PC-3 (cell line): ENCODE data around the gene NLE1. TPM values are rescaled to one million over a fixed set of nuclear protein-coding genes. Genes with fewer than 3 reads are reported as not detected.

ENCODE experiments used
- ATAC-seq: fragments of 200-7000 bp; cut with Tn5 transposase; 2 replicates; pipeline ENCODE4 v1.9.1; 2020; ENCODE audit warnings: mild to moderate bottlenecking, moderate library complexity
- BruUV-seq: library from RNA; stranded (reverse); fragments of 400-500 nt; replicated peaks from 2 replicates; lab custom pipeline; 2021; lab: Mats Ljungman, UMichigan
- CTCF ChIA-PET: fragments of 300-600 bp; sonication (Branson Sonifier 250); formaldehyde crosslinking; loops from one replicate; lab custom pipeline; 2022; ENCODE audit warnings: antibody characterized with exemption; lab: Charles Lee
- POLR2A ChIA-PET: fragments of 300-600 bp; sonication (Branson Sonifier 250); formaldehyde crosslinking; loops from one replicate; lab custom pipeline; 2022; ENCODE audit warnings: antibody characterized with exemption; ENCODE audit not compliant: unreplicated experiment; lab: Charles Lee
- DNase-seq: peaks from one replicate; pipeline ENCODE4 v3.0.0-alpha.2; 2015
- H2AFZ ChIP-seq: fragments of 300-600 bp; sonication (generic); 2 replicates; pipeline ENCODE4 v1.6.0; 2016; ENCODE audit warnings: antibody characterized with exemption, low read length
- H3F3A ChIP-seq: fragments of 300-600 bp; sonication (generic); one replicate; pipeline ENCODE4 v1.6.0; 2017; ENCODE audit warnings: antibody characterized with exemption, low read length, control low read depth, mild to moderate bottlenecking; ENCODE audit not compliant: unreplicated experiment
- H3K27ac ChIP-seq: fragments of 300-600 bp; sonication (generic); 2 replicates; pipeline ENCODE4 v1.5.1; 2016; ENCODE audit warnings: mild to moderate bottlenecking, low read length
- H3K27me3 ChIP-seq: fragments of 300-600 bp; sonication (generic); 2 replicates; pipeline ENCODE4 v1.6.1; 2016; ENCODE audit warnings: low read length, mixed read lengths
- H3K36me3 ChIP-seq: fragments of 300-600 bp; sonication (generic); 2 replicates; pipeline ENCODE4 v1.6.1; 2016; ENCODE audit warnings: low read depth, mixed run types, low read length, mixed read lengths
- H3K4me1 ChIP-seq: fragments of 300-600 bp; sonication (generic); 2 replicates; pipeline ENCODE4 v1.5.1; 2016; ENCODE audit warnings: low read length; ENCODE audit not compliant: insufficient read depth
- H3K4me2 ChIP-seq: fragments of 300-600 bp; sonication (generic); 2 replicates; pipeline ENCODE4 v1.6.0; 2016; ENCODE audit warnings: low read length
- H3K4me3 ChIP-seq: fragments of 300-600 bp; sonication (generic); 2 replicates; pipeline ENCODE4 v1.5.1; 2016; ENCODE audit warnings: mild to moderate bottlenecking, low read length, mixed read lengths
- H3K79me2 ChIP-seq: fragments of 300-600 bp; sonication (generic); 2 replicates; pipeline ENCODE4 v1.6.1; 2017; ENCODE audit warnings: low read length, mixed read lengths
- H3K9ac ChIP-seq: fragments of 300-600 bp; sonication (generic); 2 replicates; pipeline ENCODE4 v1.6.0; 2016; ENCODE audit warnings: mild to moderate bottlenecking, low read length
- H3K9me2 ChIP-seq: fragments of 300-600 bp; sonication (generic); replicated peaks from 2 replicates; pipeline ENCODE4 v1.6.1; 2016; ENCODE audit warnings: mixed run types, low read length, mixed read lengths
- H3K9me3 ChIP-seq: fragments of 300-600 bp; sonication (generic); 2 replicates; pipeline ENCODE4 v1.6.1; 2016; ENCODE audit warnings: low read length, mixed read lengths
- H4K20me1 ChIP-seq: fragments of 300-600 bp; sonication (generic); 2 replicates; pipeline ENCODE4 v1.6.1; 2016; ENCODE audit warnings: low read length, mixed read lengths
- CTCF ChIP-seq: fragments of 300-600 bp; sonication (generic); conservative IDR thresholded peaks from 2 replicates; pipeline ENCODE4 v1.5.1; 2017; ENCODE audit warnings: antibody characterized with exemption, low read depth, mild to moderate bottlenecking, low read length
- EZH2 ChIP-seq: fragments of 300-600 bp; sonication (generic); IDR thresholded peaks from one replicate; pipeline ENCODE4 v1.6.1; 2017; ENCODE audit warnings: antibody characterized with exemption, mild to moderate bottlenecking, low read length; ENCODE audit not compliant: unreplicated experiment
- EZH2phosphoT487 ChIP-seq: fragments of 300-600 bp; sonication (generic); IDR thresholded peaks from 2 replicates; pipeline ENCODE4 v1.6.1; 2018; ENCODE audit warnings: mild to moderate bottlenecking, antibody characterized with exemption, low read length, borderline replicate concordance
- intact Hi-C: fragments of 100-400 bp; cut with micrococcal nuclease; formaldehyde crosslinking; loops from 2 replicates; pipeline ENCODE4 v1.9.0; 2023
- total RNA-seq: library from RNA; depleted of rRNA; stranded (reverse); fragments of >200 nt; gene quantifications from 2 replicates; pipeline ENCODE4 v1.2.3, GENCODE V29; 2014

Gene NLE1
- total RNA-seq, 1 experiment from 2014 or later = 18.6 TPM

DNA sequence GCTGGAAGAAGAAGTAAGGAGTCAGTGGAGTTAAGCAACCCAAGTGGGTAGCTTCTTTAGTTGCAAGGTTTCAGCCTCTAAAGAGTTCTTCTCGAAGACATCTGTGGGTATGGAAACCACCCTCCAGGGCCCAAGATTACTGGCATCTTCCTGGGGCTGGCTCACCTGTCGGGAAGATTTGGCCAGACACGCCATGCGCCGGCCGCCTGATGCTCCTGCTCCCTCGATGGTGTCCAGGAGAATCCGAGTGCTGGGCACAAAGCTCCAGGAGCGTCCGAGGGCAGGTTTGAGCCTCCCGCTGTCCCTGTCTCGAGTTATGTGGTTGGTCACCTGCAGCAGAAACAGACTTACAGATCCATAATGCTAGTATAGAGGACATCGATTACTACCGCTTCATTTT is 41.1 kb downstream of the NLE1 start:
- Histone ChIP-seq H3K4me2 (no peak overlapping the region), H3K4me1 (no peaks in the 10 kb centered on the region), H3K9me3 (no peaks in the 10 kb centered on the region), H3F3A (no peaks in the 10 kb centered on the region), H3K4me3 (no peak overlapping the region), H3K9me2 (no peaks in the 10 kb centered on the region), H3K27ac (no peak overlapping the region), H3K79me2 (no peaks in the 10 kb centered on the region), H2AFZ (no peak overlapping the region), H3K27me3 (no peaks in the 10 kb centered on the region), H3K36me3 (peaks cover 11% of the 10 kb centered on the region; the same call in 1 of the 2 replicates), H3K9ac (no peak overlapping the region), H4K20me1 (no peaks in the 10 kb centered on the region)
- CTCF ChIA-PET = no interaction called here
- TF ChIP-seq EZH2phosphoT487 (no peak), EZH2 (no peak), CTCF (no peak)
- no TSS peak for BruUV-seq
- intact Hi-C loops = no loop called here
- no peak for ATAC-seq
- no peak for DNase-seq
- POLR2A ChIA-PET = no interaction called here

DNA sequence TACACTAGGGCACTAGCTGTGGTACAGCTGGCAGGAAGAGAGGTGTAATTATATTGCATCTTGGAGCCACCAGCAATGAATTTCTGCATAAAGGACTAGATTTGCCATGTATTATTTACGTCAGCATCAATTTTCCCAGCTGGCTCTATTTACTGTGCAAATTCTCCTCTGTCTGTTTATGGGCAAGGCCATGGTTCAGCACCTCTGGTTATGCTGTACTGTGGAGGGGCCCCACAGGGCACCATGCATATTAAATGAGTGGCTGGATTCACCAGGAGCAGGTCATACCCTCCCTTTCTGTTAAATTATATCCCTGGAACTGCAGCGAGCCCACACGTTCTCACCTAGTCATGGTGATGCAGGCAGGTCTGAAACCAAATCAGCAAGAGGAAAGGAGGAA is 42.2 kb downstream of the NLE1 start:
- DNase-seq = no peak
- Histone ChIP-seq H3K36me3 (peaks cover 9% of the 10 kb centered on the region; the same call in 1 of the 2 replicates), H3F3A (no peaks in the 10 kb centered on the region), H3K79me2 (no peaks in the 10 kb centered on the region), H3K27ac (no peak overlapping the region), H3K27me3 (no peaks in the 10 kb centered on the region), H3K4me1 (no peaks in the 10 kb centered on the region), H3K9ac (no peak overlapping the region), H3K4me3 (no peak overlapping the region), H3K9me3 (no peaks in the 10 kb centered on the region), H2AFZ (no peak overlapping the region), H3K4me2 (no peak overlapping the region), H3K9me2 (no peaks in the 10 kb centered on the region), H4K20me1 (no peaks in the 10 kb centered on the region)
- no TSS peak for BruUV-seq
- POLR2A ChIA-PET = no interaction called here
- CTCF ChIA-PET = no interaction called here
- no peak for ATAC-seq
- TF ChIP-seq EZH2phosphoT487 (no peak), CTCF (no peak), EZH2 (no peak)
- intact Hi-C loops = no loop called here

DNA sequence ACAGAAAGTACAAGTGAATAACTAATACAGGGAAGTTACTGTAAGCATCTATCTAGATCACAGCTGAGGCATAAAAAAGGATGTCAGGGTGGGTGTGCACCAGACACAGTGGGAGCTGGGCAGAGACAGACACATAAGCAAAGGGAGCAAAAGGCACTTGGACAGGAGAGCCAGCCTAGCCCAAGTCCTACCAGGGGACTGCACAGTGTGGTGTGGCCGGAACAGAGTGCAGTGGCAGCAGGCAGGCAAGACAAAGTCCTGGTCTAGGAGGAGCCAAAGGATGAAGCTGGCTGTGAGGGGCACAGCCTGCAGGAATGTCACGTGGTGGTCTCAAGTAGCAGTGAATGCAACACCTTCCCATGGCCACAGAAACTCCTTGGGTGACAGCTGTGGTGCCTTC is 44.3 kb downstream of the NLE1 start:
- POLR2A ChIA-PET = no interaction called here
- TF ChIP-seq EZH2 (no peak), CTCF (no peak)
- no peaks in the 10 kb centered on the region for H3K79me2 ChIP-seq
- intact Hi-C loops = no loop called here
- H3K27me3 ChIP-seq = no peaks in the 10 kb centered on the region
- H3F3A ChIP-seq = no peaks in the 10 kb centered on the region
- no peak for ATAC-seq
- no peak overlapping the region for H3K9ac ChIP-seq
- no peak overlapping the region for H3K4me3 ChIP-seq
- DNase-seq = no peak
- no peak overlapping the region for H2AFZ ChIP-seq
- no peak overlapping the region for H3K4me2 ChIP-seq
- H3K36me3 ChIP-seq = peaks cover 9% of the 10 kb centered on the region; the same call in 1 of the 2 replicates
- peaks cover 6% of the 10 kb centered on the region for H3K4me1 ChIP-seq
- CTCF ChIA-PET = no interaction called here
- no peaks in the 10 kb centered on the region for H3K9me2 ChIP-seq
- H3K27ac ChIP-seq = no peak overlapping the region
- no peaks in the 10 kb centered on the region for H4K20me1 ChIP-seq
- no peaks in the 10 kb centered on the region for H3K9me3 ChIP-seq
- BruUV-seq = no TSS peak
